ENCODE data around the gene NFYC. TPM values are rescaled to one million over a fixed set of nuclear protein-coding genes. Genes with fewer than 3 reads are reported as not detected.

NFYC gene
- total RNA-seq, 1 donor from 2014 or later: 67.2 TPM

DNA sequence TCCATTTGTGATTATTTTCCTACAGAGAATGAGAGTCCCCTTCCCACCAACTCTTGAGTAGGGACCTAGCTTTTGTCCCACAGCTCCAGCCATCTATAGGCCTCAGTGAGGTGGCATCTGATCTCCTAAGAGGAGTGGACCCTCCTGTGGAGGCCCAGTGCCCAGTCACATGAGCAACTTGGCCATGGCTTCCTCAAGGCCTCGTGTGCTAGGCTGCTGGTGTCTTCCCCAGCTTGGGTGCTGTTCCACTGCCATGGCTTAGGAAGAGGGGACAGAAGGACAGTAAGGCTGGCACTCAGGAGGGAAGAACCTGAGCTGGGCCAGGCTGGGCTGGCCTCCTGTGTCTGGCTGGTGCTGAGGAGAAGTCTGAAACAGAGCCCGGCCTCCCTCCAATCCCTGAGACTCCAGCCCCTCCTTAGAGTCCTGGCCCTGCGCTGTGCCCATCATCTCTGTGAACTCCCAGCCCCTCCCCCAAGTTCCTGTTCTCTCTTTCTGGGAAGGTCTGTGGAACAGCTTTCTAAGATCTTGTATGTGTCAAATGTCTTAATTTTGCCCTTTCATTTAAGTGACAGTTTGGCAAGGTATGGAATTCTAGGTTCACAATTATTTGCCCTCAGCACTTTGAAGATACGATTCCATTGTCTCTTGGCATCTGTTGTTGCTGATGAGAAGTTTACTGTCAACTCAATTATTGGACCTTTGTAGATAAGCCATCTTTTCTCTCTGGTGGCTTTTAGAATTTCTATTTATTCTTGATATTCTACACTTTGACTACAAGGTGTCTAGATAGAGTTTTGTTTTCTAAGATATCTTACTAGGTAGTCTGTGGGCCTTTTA lies 85.0 kb downstream of the NFYC start:
- TF ChIP-seq, protein P1, sequence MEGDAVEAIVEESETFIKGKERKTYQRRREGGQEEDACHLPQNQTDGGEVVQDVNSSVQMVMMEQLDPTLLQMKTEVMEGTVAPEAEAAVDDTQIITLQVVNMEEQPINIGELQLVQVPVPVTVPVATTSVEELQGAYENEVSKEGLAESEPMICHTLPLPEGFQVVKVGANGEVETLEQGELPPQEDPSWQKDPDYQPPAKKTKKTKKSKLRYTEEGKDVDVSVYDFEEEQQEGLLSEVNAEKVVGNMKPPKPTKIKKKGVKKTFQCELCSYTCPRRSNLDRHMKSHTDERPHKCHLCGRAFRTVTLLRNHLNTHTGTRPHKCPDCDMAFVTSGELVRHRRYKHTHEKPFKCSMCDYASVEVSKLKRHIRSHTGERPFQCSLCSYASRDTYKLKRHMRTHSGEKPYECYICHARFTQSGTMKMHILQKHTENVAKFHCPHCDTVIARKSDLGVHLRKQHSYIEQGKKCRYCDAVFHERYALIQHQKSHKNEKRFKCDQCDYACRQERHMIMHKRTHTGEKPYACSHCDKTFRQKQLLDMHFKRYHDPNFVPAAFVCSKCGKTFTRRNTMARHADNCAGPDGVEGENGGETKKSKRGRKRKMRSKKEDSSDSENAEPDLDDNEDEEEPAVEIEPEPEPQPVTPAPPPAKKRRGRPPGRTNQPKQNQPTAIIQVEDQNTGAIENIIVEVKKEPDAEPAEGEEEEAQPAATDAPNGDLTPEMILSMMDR (conservative IDR thresholded peaks at IDR 0.05): no peak
- peaks cover 6% of the 10 kb centered on the region for H3K4me1 Mint-ChIP-seq
- peaks cover 28% of the 10 kb centered on the region for H3K36me3 Mint-ChIP-seq (ENCODE audit: low read depth)
- no peak overlapping the region for H3K4me3 Mint-ChIP-seq
- DNase-seq (ENCODE audit: low read depth, low spot score): no peak
- peaks cover 7% of the 10 kb centered on the region for H3K27me3 Mint-ChIP-seq (ENCODE audit: low read depth)
- peaks cover 3% of the 10 kb centered on the region for H3K9me3 Mint-ChIP-seq
- H3K27ac Mint-ChIP-seq (ENCODE audit: unreplicated experiment): peak overlapping the region; percentile 27

DNA sequence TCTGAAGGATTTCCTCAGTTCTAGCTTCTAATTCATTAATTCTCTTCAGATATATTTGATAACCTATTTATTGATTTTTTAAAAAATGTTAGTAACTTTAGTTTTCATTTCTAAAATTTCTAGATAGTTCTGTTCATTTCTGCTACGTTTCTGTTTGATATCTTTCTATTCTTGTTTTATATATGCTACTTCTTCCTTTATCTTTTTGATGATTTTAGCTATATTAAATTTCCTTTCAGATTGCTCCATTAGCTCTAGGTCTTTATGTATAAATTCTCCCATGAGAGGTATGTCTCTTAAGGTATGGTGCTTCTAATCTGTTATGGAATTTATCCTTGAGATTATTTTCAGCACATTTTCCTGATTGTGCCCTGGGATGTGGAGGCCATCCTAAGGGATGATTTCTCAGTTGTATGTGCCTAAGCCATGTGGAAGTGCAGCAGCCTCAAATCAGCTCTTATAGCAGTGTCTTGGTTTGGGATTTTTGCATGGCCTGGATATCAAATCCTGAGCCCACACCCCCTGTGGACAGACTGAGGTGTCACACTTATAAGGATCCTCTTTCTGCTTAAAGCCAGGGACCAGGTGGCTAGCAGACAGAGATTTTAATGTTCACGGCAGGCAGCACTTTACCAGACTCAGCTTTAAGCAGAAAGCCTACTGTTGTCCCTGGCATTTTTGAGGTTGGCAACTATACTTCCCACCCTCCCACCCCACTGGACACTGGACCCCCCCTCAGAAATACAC lies 85.9 kb downstream of the NFYC start:
- Mint-ChIP-seq H3K27ac (ENCODE audit: unreplicated experiment) (no peak overlapping the region), H3K9me3 (peaks cover 3% of the 10 kb centered on the region), H3K4me1 (peaks cover 11% of the 10 kb centered on the region), H3K36me3 (ENCODE audit: low read depth) (peaks cover 28% of the 10 kb centered on the region), H3K4me3 (no peak overlapping the region), H3K27me3 (ENCODE audit: low read depth) (peaks cover 14% of the 10 kb centered on the region)
- DNase-seq (ENCODE audit: low read depth, low spot score): no peak
- TF ChIP-seq, protein P1 (conservative IDR thresholded peaks at IDR 0.05): no peak

DNA sequence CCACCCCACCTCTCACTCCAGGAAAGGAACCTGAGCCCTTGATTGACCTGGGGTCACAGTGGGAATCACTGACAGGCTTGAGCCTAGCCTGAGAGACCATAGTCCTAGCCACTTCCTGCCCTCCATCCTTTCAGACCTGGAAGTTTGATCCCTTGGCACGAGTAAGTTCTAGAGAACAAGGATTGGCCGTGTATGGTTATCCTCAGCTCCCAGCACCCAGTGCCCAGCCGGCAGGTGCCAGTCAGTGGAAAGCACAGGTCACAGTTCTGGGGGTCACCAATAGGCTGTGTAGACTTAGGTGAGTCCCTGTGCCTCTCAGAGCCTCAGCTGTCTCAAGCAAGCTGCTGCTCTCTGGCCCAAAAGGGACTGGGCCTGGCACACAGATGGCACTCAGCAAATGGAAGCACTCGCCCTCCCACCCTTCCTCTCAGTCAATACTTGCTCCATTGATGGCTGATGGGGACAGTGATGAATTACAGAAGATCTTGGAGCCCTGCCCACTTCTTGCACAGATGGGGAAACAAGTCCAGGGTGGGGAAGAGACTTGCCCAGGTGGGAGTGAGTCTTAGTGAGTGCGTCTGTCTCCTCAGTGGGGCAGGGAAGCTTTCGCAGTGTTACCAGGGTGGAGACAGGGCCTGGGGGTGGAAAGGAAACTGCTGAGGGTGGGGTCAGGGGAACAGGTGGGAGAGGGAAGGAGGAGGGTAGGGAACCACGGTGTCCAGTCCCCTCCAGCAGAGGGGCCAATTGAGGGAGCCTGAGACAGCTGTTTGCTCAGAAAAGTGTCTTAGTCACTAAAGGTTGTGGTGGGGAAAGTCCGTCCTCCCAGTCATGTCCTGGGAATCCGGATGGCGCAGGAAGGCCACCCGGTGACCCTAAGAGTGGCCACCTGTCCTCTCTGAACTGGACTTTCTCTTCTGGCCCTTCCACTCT lies 89.4 kb downstream of the NFYC start:
- peaks cover 22% of the 10 kb centered on the region for H3K36me3 Mint-ChIP-seq (ENCODE audit: low read depth)
- peaks cover 33% of the 10 kb centered on the region for H3K4me1 Mint-ChIP-seq
- peaks cover 3% of the 10 kb centered on the region for H3K9me3 Mint-ChIP-seq
- TF ChIP-seq, protein P1 (conservative IDR thresholded peaks at IDR 0.05): no peak
- peaks cover 34% of the 10 kb centered on the region for H3K27me3 Mint-ChIP-seq (ENCODE audit: low read depth)
- no peak for DNase-seq (ENCODE audit: low read depth, low spot score)
- H3K27ac Mint-ChIP-seq (ENCODE audit: unreplicated experiment): no peak overlapping the region
- peak overlapping the region; percentile 82 for H3K4me3 Mint-ChIP-seq

DNA sequence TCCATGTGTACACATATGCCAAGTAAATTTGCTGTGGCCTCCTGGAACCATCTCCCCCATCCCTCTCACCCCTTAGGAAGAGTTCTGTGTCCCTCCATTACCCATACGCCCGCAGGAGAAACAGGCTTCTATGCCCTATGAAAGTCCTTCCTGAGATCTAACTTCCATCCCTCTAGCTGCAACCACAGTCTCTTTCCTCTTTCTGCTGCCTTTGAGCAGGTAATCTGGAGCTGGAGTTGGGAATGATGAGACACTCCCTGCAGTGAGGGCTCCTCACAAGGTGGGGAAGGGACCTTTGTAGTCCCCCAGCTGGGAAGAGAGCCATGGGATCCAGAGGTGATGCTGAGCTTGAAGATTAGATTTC lies 90.1 kb downstream of the NFYC start:
- peak overlapping the region; percentile 82 for H3K4me3 Mint-ChIP-seq
- DNase-seq (ENCODE audit: low read depth, low spot score): no peak
- peaks cover 34% of the 10 kb centered on the region for H3K27me3 Mint-ChIP-seq (ENCODE audit: low read depth)
- TF ChIP-seq, protein P1 (conservative IDR thresholded peaks at IDR 0.05): no peak
- no peak overlapping the region for H3K27ac Mint-ChIP-seq (ENCODE audit: unreplicated experiment)
- peaks cover 16% of the 10 kb centered on the region for H3K36me3 Mint-ChIP-seq (ENCODE audit: low read depth)
- H3K9me3 Mint-ChIP-seq: peaks cover 2% of the 10 kb centered on the region
- H3K4me1 Mint-ChIP-seq: peaks cover 33% of the 10 kb centered on the region

- no peak for DNase-seq (ENCODE audit: low read depth, low spot score)
- Mint-ChIP-seq H3K9me3 (no peaks in the 10 kb centered on the region), H3K4me1 (peaks cover 35% of the 10 kb centered on the region), H3K36me3 (ENCODE audit: low read depth) (peaks cover 8% of the 10 kb centered on the region), H3K27ac (ENCODE audit: unreplicated experiment) (no peak overlapping the region), H3K4me3 (peak overlapping the region; percentile 82), H3K27me3 (ENCODE audit: low read depth) (peaks cover 34% of the 10 kb centered on the region)
- TF ChIP-seq, protein P1 (conservative IDR thresholded peaks at IDR 0.05): peak; percentile 35
Measured at GRCh38 chr1:40782371-40782956, 91.0 kb downstream of the NFYC start.

Measured in neural crest cell (in vitro differentiated cells).